ENCODE results near the gene CCL4L2.
"Not testable (repeated sequence)": the region's sequence is repeated elsewhere in the genome, so short reads cannot be mapped to it uniquely, and the experiment has no call there.

Gene CCL4L2

GRCh38 chr17:36195434-36196130 lies 15.3 kb upstream of the CCL4L2 start:
- no peak for DNase-seq

- no peak for DNase-seq
Measured at GRCh38 chr17:36196131-36196486, 14.8 kb upstream of the CCL4L2 start.

- no peak for DNase-seq
Measured at GRCh38 chr17:36197387-36197703, 13.5 kb upstream of the CCL4L2 start.

- peak; percentile 62 for DNase-seq
Measured at GRCh38 chr17:36198831-36199465, 11.9 kb upstream of the CCL4L2 start.

GRCh38 chr17:36201102-36201501 lies 9.8 kb upstream of the CCL4L2 start:
- not testable (repeated sequence) for DNase-seq

GRCh38 chr17:36201506-36201905 lies 9.4 kb upstream of the CCL4L2 start:
- not testable (repeated sequence) for DNase-seq

- no peak for DNase-seq
Measured at GRCh38 chr17:36203335-36203734, 7.5 kb upstream of the CCL4L2 start.

- DNase-seq = no peak
Measured at GRCh38 chr17:36204724-36205500, 6.0 kb upstream of the CCL4L2 start.

GRCh38 chr17:36205637-36206485 lies 5.0 kb upstream of the CCL4L2 start:
- no peak for DNase-seq

GRCh38 chr17:36206486-36206821 lies 4.4 kb upstream of the CCL4L2 start:
- not testable (repeated sequence) for DNase-seq

GRCh38 chr17:36207383-36207782 lies 3.5 kb upstream of the CCL4L2 start:
- DNase-seq = not testable (repeated sequence)

- DNase-seq = no peak
Measured at GRCh38 chr17:36209575-36209974, 1.3 kb upstream of the CCL4L2 start.

- not testable (repeated sequence) for DNase-seq
Measured at GRCh38 chr17:36211484-36212271, 815 bp downstream of the CCL4L2 start.

- no peak for DNase-seq
Measured at GRCh38 chr17:36212272-36212605, 1.4 kb downstream of the CCL4L2 start.

GRCh38 chr17:36212966-36213365 lies 2.1 kb downstream of the CCL4L2 start:
- no peak for DNase-seq

- DNase-seq = no peak
Measured at GRCh38 chr17:36213695-36214094, 2.8 kb downstream of the CCL4L2 start.

GRCh38 chr17:36214918-36215317 lies 4.1 kb downstream of the CCL4L2 start:
- no peak for DNase-seq

- not testable (repeated sequence) for DNase-seq
Measured at GRCh38 chr17:36215406-36216308, 4.8 kb downstream of the CCL4L2 start.

GRCh38 chr17:36219556-36219955 lies 8.7 kb downstream of the CCL4L2 start:
- DNase-seq = not testable (repeated sequence)

- DNase-seq = not testable (repeated sequence)
Measured at GRCh38 chr17:36220737-36221580, 10.1 kb downstream of the CCL4L2 start.

All from CD4-positive, alpha-beta T cell treated with Interleukin-21 for 1 hour (primary cell).